ENCODE results near the gene CBY1. TPM values are rescaled to one million over a fixed set of nuclear protein-coding genes. Genes with fewer than 3 reads are reported as not detected.

The CBY1 gene
- total RNA-seq, 2 donors from 2014 or later, result 40.7 to 60.9 TPM

DNA sequence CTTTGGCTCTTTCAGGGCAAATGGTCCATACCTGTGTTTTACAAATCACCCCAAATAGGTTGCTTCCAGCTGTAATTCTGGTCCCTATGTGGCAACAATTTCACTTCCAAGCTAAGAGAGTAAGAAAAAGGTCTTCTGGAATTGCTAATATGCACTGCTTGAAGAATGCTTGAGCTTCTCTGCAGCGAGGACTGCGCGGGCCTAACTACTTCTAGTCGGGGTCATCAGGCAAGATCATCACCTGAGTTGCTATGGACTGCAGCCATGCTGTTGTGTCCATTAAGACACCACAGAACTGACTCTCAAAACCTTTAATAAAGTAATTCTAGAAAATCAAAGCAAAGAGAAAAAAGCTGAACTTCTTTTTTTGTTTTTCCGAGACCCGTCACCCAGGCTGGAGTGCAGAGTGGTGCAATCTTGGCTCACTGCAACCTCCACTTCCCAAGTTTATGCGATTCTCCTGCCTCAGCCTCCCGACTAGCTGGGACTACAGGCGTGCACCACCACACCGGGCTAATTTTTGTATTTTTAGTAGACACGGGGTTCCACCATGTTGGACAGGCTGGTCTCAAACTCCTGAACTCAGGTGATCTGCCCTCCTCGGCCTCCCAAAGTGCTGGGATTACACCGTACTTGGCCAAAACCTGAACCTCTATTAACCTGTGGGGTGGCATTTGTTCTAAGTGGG is 42.1 kb downstream of the CBY1 start:
- Histone ChIP-seq H3K27ac (ENCODE audit: low read depth, low read length) (no peak overlapping the region), H3K36me3 (ENCODE audit: control insufficient read depth, insufficient read depth, low read length) (peaks cover 11% of the 10 kb centered on the region), H3K4me1 (ENCODE audit: control insufficient read depth, insufficient read depth, low read length) (peaks cover 5% of the 10 kb centered on the region), H3K4me3 (ENCODE audit: low read length) (peak overlapping the region; percentile 86), H3K9ac (ENCODE audit: extremely low read depth, low read length, poor library complexity, severe bottlenecking) (no peak overlapping the region), H3K27me3 (ENCODE audit: control insufficient read depth, insufficient read depth, low read length, poor library complexity, severe bottlenecking) (no peaks in the 10 kb centered on the region), H3K9me3 (ENCODE audit: control insufficient read depth, low read length) (no peaks in the 10 kb centered on the region)
- peaks cover 35% of the 10 kb centered on the region for H3K4me1 Mint-ChIP-seq
- H3K36me3 Mint-ChIP-seq (ENCODE audit: low read depth), result peaks cover 30% of the 10 kb centered on the region
- 91 to 97% methylated on average over 11 to 13 of the region's 13 CpGs for WGBS, 2 experiments (ENCODE audit: insufficient coverage in 1 of 2, insufficient read length in 1 of 2)
- DNase-seq, result no peak
- peak overlapping the region; percentile 26 for H3K27ac Mint-ChIP-seq
- no peaks in the 10 kb centered on the region for H3K9me3 Mint-ChIP-seq
- TF ChIP-seq, protein P1, sequence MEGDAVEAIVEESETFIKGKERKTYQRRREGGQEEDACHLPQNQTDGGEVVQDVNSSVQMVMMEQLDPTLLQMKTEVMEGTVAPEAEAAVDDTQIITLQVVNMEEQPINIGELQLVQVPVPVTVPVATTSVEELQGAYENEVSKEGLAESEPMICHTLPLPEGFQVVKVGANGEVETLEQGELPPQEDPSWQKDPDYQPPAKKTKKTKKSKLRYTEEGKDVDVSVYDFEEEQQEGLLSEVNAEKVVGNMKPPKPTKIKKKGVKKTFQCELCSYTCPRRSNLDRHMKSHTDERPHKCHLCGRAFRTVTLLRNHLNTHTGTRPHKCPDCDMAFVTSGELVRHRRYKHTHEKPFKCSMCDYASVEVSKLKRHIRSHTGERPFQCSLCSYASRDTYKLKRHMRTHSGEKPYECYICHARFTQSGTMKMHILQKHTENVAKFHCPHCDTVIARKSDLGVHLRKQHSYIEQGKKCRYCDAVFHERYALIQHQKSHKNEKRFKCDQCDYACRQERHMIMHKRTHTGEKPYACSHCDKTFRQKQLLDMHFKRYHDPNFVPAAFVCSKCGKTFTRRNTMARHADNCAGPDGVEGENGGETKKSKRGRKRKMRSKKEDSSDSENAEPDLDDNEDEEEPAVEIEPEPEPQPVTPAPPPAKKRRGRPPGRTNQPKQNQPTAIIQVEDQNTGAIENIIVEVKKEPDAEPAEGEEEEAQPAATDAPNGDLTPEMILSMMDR (conservative IDR thresholded peaks at IDR 0.05), result no peak
- H3K27me3 Mint-ChIP-seq (ENCODE audit: insufficient read depth), result no peaks in the 10 kb centered on the region
- peak overlapping the region; percentile 82 for H3K4me3 Mint-ChIP-seq

DNA sequence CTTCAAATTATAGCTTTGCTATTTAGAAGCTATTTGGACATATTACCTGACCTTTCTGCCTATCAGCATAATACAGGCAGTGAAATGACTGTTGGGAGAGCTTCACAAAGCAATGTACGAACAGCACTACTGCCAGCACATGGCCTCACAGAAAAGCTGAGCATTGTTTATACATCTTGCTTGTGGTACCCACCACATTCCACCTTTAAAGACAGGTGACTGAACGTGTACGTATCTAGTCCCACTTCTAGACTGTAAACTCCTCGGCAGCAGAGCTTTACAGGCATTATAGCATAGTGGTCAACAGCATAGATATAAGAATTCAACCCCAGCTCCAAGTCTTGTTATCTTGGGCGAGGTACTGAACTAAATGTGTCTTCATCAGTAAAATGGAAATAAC is 42.7 kb downstream of the CBY1 start:
- Histone ChIP-seq H3K27me3 (ENCODE audit: control insufficient read depth, insufficient read depth, low read length, poor library complexity, severe bottlenecking) (no peaks in the 10 kb centered on the region), H3K4me3 (ENCODE audit: low read length) (peak overlapping the region; percentile 86), H3K36me3 (ENCODE audit: control insufficient read depth, insufficient read depth, low read length) (peaks cover 8% of the 10 kb centered on the region), H3K9me3 (ENCODE audit: control insufficient read depth, low read length) (no peaks in the 10 kb centered on the region), H3K27ac (ENCODE audit: low read depth, low read length) (no peak overlapping the region), H3K4me1 (ENCODE audit: control insufficient read depth, insufficient read depth, low read length) (peaks cover 5% of the 10 kb centered on the region), H3K9ac (ENCODE audit: extremely low read depth, low read length, poor library complexity, severe bottlenecking) (peak overlapping the region; percentile 87)
- H3K4me3 Mint-ChIP-seq, result peak overlapping the region; percentile 82
- H3K27me3 Mint-ChIP-seq (ENCODE audit: insufficient read depth), result no peaks in the 10 kb centered on the region
- H3K9me3 Mint-ChIP-seq, result no peaks in the 10 kb centered on the region
- peaks cover 28% of the 10 kb centered on the region for H3K36me3 Mint-ChIP-seq (ENCODE audit: low read depth)
- H3K4me1 Mint-ChIP-seq, result peaks cover 37% of the 10 kb centered on the region
- TF ChIP-seq, protein P1 (conservative IDR thresholded peaks at IDR 0.05), result no peak
- H3K27ac Mint-ChIP-seq, result peak overlapping the region; percentile 13
- DNase-seq, result no peak
- WGBS, 2 experiments (ENCODE audit: insufficient coverage in 1 of 2, insufficient read length in 1 of 2), result 84 to 94% methylated on average over 4 to 5 of the region's 5 CpGs

DNA sequence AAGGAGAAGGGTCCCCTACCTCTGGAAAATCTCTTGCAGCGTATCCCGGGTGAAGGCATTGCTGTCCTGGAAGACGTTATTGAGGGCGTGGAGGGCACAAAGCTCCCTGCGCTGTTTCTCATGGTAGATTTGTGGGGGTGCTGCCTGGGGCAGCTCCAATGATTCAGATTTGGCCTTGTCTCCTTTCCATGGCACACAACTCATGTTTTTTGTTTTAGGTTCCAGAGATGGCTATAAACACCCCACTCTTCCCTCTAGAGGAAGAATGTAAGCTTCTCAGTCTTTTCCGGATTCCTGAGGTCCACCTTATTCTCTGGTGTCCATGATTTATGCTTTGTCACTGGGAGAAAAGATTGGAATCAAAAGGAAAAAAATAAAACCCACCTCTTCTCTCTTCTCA is 43.3 kb downstream of the CBY1 start:
- H3K4me3 Mint-ChIP-seq, result peak overlapping the region; percentile 82
- H3K36me3 Mint-ChIP-seq (ENCODE audit: low read depth), result peaks cover 23% of the 10 kb centered on the region
- peaks cover 5% of the 10 kb centered on the region for H3K36me3 ChIP-seq (ENCODE audit: control insufficient read depth, insufficient read depth, low read length)
- 42 to 50% methylated on average over 5 to 6 of the region's 6 CpGs for WGBS, 2 experiments (ENCODE audit: insufficient coverage in 1 of 2, insufficient read length in 1 of 2)
- H3K27ac Mint-ChIP-seq, result peak overlapping the region; percentile 95
- peak overlapping the region; percentile 87 for H3K9ac ChIP-seq (ENCODE audit: extremely low read depth, low read length, poor library complexity, severe bottlenecking)
- peak overlapping the region; percentile 86 for H3K4me3 ChIP-seq (ENCODE audit: low read length)
- no peak overlapping the region for H3K27ac ChIP-seq (ENCODE audit: low read depth, low read length)
- H3K4me1 Mint-ChIP-seq, result peaks cover 41% of the 10 kb centered on the region
- no peaks in the 10 kb centered on the region for H3K27me3 ChIP-seq (ENCODE audit: control insufficient read depth, insufficient read depth, low read length, poor library complexity, severe bottlenecking)
- H3K9me3 Mint-ChIP-seq, result no peaks in the 10 kb centered on the region
- no peaks in the 10 kb centered on the region for H3K27me3 Mint-ChIP-seq (ENCODE audit: insufficient read depth)
- TF ChIP-seq, protein P1 (conservative IDR thresholded peaks at IDR 0.05), result no peak
- peaks cover 5% of the 10 kb centered on the region for H3K4me1 ChIP-seq (ENCODE audit: control insufficient read depth, insufficient read depth, low read length)
- H3K9me3 ChIP-seq (ENCODE audit: control insufficient read depth, low read length), result no peaks in the 10 kb centered on the region
- DNase-seq, result no peak
